Endometrial microvascular endothelial cells (primary cell): ENCODE measurements around the gene TMEM215. TPM values are rescaled to one million over a fixed set of nuclear protein-coding genes. Genes with fewer than 3 reads are reported as not detected.
"Not testable (repeated sequence)": the region's sequence is repeated elsewhere in the genome, so short reads cannot be mapped to it uniquely, and the experiment has no call there.

Experiments
- in situ Hi-C: cut with HindIII; loops from 2 replicates; pipeline ENCODE4 v1.10.0; 2017; ENCODE audit warnings: low sequenced_read_pairs, low pct_unique_long_range_greater_than_20kb; ENCODE audit errors: inconsistent ontology term
- total RNA-seq: library from RNA; depleted of rRNA; stranded (reverse); fragments of >200 nt; gene quantifications from one replicate; pipeline ENCODE4 v1.2.3, GENCODE V29; 2015; ENCODE audit errors: inconsistent ontology term

Gene TMEM215
- total RNA-seq, result not detected

DNA sequence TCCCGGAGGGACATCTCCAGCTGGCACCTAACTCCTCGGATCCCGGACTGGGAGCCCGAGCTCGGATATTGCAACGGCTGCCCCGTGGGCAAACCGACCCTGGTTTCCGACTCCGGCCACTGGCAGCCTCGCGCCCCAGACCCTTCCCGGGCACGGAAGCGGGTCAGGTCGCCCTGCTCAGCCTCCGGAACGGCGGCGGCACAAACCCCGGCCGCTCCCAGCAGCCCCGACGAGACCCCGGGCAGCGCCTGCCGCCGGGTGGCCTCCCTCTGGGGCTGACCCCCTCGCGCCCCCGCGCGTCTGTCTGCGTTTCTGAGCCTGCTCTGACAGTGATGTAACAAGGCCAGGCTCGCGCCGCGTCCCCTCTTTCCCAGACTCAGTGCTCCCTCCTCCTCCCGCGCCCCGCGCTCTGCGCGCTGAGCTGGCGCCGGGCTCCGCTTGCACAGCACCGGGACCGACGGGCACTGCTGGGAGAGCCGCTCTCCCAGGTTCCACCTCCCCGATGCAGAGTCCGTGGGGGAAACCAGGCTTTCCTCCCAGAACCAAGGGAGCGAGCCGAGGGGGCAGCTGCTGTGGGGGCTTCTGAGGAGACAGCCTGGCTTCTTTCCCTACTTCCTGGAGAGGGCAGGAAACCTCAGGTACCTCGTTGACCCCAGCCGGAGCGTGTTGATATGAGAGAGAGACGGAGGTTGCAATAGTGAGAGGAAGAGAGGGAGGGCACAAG lies at the start of gene TMEM215:
Gene TMEM215 (plus strand): TSS at position 373 of the 724 bp plus-strand sequence. CDS start 644 bp downstream, outside the sequence.
- in situ Hi-C loops, result no loop called here

GRCh38 chr9:32735476-32735875 lies 47.9 kb upstream of the TMEM215 start:
- in situ Hi-C loops, result no loop called here

DNA sequence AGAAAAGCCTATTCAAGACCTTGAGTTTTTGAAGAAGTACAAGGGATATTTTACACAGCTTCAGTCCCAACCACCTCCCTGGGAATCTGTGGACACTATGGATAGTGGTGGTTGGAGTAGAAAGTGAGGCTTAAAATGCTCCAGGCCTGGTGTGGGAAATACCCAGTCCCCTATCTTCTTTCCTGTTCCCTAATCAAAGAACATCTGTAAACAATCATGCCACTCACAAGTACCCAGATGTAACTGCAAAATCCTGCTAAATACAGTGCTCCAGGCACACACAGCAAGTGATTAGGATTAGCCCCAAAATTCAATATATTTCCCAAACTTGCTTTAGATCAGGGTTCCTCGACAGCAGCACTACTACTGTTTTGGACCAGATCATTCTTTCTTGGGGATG lies 46.0 kb upstream of the TMEM215 start:
- in situ Hi-C loops, result no loop called here

GRCh38 chr9:32738501-32739172 lies 44.7 kb upstream of the TMEM215 start:
- in situ Hi-C loops, result no loop called here

- in situ Hi-C loops, result no loop called here
Observed at GRCh38 chr9:32741706-32742105, 41.6 kb upstream of the TMEM215 start.

- in situ Hi-C loops, result no loop called here
Observed at GRCh38 chr9:32742296-32742695, 41.0 kb upstream of the TMEM215 start.

- in situ Hi-C loops, result no loop called here
Observed at GRCh38 chr9:32748013-32748412, 35.3 kb upstream of the TMEM215 start.

GRCh38 chr9:32755730-32756129 lies 27.6 kb upstream of the TMEM215 start:
- in situ Hi-C loops, result no loop called here

DNA sequence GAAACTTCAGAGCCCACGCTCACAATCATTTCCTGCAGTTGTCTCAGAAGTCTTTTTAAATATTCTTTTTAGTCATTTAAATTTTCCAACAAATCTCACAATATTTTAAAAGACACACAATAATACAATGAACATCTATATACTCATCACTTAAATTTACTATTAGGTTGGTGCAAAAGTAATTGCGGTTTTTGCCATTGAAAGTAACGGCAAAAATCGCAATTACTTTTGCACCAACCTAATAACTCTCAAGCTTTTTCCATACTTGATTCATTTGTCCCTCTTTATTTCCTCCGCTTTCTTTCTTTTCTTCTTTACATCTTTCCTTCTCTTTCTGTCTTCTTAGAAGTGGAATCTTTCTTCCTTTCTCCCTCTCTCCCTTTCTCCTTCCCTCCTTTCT lies 19.2 kb upstream of the TMEM215 start:
- in situ Hi-C loops, result no loop called here

DNA sequence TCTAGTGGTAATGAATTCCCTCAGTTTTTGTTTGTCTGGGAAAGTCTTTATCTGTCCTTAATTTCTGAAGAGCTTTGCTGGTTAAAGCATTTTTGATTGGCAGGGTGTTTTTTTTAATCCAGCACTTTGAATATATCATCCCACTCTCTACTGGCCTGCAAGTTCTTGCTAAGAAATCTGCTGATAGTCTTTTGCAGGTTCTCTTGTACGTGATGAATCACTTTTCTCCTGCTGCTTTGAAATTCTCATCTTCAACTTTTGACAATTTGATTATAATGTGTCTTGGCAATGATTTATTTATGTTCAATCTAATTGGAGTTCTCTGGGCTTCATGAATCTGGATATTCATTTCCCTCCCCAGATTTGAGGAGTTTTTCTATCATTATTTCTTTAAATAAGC lies 8.1 kb upstream of the TMEM215 start:
- in situ Hi-C loops, result no loop called here

GRCh38 chr9:32776201-32776600 lies 7.1 kb upstream of the TMEM215 start:
- in situ Hi-C loops, result no loop called here

GRCh38 chr9:32782476-32783167 lies 718 bp upstream of the TMEM215 start:
- in situ Hi-C loops, result no loop called here

GRCh38 chr9:32787816-32788215 lies 4.5 kb downstream of the TMEM215 start:
- in situ Hi-C loops, result no loop called here

GRCh38 chr9:32796015-32796414 lies 12.7 kb downstream of the TMEM215 start:
- in situ Hi-C loops, result not testable (repeated sequence)

- in situ Hi-C loops, result no loop called here
Observed at GRCh38 chr9:32801530-32801929, 18.2 kb downstream of the TMEM215 start.

GRCh38 chr9:32807217-32807616 lies 23.9 kb downstream of the TMEM215 start:
- in situ Hi-C loops, result no loop called here

GRCh38 chr9:32811246-32811645 lies 27.9 kb downstream of the TMEM215 start:
- in situ Hi-C loops, result no loop called here

DNA sequence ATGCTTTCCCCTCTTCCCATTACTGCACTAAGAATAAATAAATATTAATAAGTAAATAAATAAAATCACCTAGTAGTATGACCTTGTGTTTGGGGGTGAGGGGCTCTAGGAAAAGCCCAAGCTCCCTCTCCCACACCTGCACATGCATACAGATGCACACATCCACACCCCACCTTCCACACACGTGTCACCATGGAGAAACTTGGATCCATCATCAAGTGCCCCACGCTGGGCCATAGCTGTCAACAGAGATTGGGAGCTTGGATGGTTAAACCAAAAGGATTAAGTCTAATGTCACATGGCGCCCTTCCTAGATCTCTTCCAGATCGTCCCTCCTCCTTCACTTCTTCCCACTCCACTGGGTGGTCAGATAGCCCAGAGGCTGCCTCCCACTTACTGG lies 37.0 kb downstream of the TMEM215 start:
- in situ Hi-C loops, result no loop called here

DNA sequence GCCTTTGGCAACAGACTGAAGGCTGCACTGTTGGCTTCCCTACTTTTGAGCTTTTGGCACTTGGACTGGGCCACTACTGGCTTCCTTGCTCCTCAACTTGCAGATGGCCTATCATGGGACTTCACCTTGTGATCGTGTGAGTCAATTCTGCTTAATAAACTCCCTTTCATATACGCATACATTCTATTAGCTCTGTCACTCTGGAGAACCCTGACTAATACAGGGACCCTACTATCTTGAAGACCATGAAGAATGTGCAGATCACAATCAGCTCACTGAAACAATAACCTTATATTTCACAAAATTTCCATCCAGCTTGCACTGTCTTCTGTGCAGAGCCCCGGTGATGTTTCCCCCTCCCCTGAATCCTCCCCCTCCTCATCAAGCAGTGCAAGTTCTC lies 39.8 kb downstream of the TMEM215 start:
- in situ Hi-C loops, result no loop called here

DNA sequence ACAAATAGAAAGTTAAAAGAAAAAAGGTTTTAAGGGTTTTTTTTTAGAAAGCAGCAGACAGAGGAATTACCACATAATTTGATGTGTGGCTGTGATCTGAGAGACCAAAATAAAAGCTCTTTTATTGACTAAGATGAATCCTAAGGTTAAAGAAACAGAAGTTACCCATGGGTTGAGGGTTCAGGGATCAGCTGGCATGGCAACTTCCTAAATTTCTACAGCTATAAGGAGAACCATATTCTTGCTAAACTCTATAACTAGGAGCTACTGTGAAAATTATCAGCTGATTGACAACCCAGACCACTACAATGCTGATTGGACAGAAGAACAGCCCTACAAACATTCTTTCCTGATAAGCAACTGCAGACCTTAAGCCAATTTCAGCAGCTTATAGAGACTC lies 40.2 kb downstream of the TMEM215 start:
- in situ Hi-C loops, result no loop called here
